DOHH2 (cell line): ENCODE results near the gene ZRANB3.

Source experiments
- CTCF ChIP-seq: fragments of 200-600 bp; sonication (generic); IDR thresholded peaks from one replicate; pipeline ENCODE4 v1.5.1; 2014; ENCODE audit warnings: antibody characterized with exemption, mild to moderate bottlenecking, low read depth, low read length; ENCODE audit not compliant: poor library complexity, severe bottlenecking
- EZH2phosphoT487 ChIP-seq: fragments of 200-600 bp; sonication (generic); IDR thresholded peaks from 2 replicates; pipeline ENCODE4 v1.6.1; 2017; ENCODE audit warnings: borderline replicate concordance, mild to moderate bottlenecking, antibody characterized with exemption, low read length, moderate library complexity, mixed read lengths

GRCh38 chr2:135279209-135279608, 251.8 kb downstream of the ZRANB3 start:
- TF ChIP-seq CTCF (no peak), EZH2phosphoT487 (no peak)
